T follicular helper cell (primary cell): ENCODE measurements around the gene MTHFSD.

ENCODE experiments used
- DNase-seq: peaks from one replicate; pipeline ENCODE4 v3.0.0-alpha.2; 2020; ENCODE audit warnings: low read depth

The MTHFSD gene

GRCh38 chr16:86584071-86584685 lies 29.1 kb upstream of the MTHFSD start:
- DNase-seq, result no peak

- no peak for DNase-seq
These were observed 26.4 kb upstream of the MTHFSD start for GRCh38 chr16:86581458-86581857.

GRCh38 chr16:86580791-86581170 lies 25.7 kb upstream of the MTHFSD start:
- no peak for DNase-seq

- DNase-seq, result no peak
These were observed 25.2 kb upstream of the MTHFSD start for GRCh38 chr16:86580063-86580790.

- no peak for DNase-seq
These were observed 24.4 kb upstream of the MTHFSD start for GRCh38 chr16:86579268-86580062.

- no peak for DNase-seq
These were observed 23.7 kb upstream of the MTHFSD start for GRCh38 chr16:86578611-86579267.

GRCh38 chr16:86578061-86578599 lies 23.1 kb upstream of the MTHFSD start, which contains the start of gene FOXL1:
Gene FOXL1, plus strand, starts transcription at chr16:86578549. Its CDS starts 175 bp downstream, at chr16:86578724.
- no peak for DNase-seq

GRCh38 chr16:86577314-86577971 lies 22.4 kb upstream of the MTHFSD start:
- no peak for DNase-seq

- no peak for DNase-seq
These were observed 21.7 kb upstream of the MTHFSD start for GRCh38 chr16:86576591-86577313.

GRCh38 chr16:86575754-86576557 lies 20.9 kb upstream of the MTHFSD start:
- peak; percentile 16 for DNase-seq

- no peak for DNase-seq
These were observed 20.2 kb upstream of the MTHFSD start for GRCh38 chr16:86575095-86575685.

- no peak for DNase-seq
These were observed 19.6 kb upstream of the MTHFSD start for GRCh38 chr16:86574646-86575045.

GRCh38 chr16:86573646-86574508 lies 18.8 kb upstream of the MTHFSD start:
- DNase-seq, result no peak

- no peak for DNase-seq
These were observed 18.2 kb upstream of the MTHFSD start for GRCh38 chr16:86573215-86573614.

GRCh38 chr16:86572606-86573005 lies 17.6 kb upstream of the MTHFSD start:
- no peak for DNase-seq

- no peak for DNase-seq
These were observed 17.0 kb upstream of the MTHFSD start for GRCh38 chr16:86572041-86572521.

GRCh38 chr16:86571530-86571915 lies 16.5 kb upstream of the MTHFSD start:
- DNase-seq, result no peak
